ENCODE data around the gene SPOCK2. TPM values are rescaled to one million over a fixed set of nuclear protein-coding genes. Genes with fewer than 3 reads are reported as not detected.

The SPOCK2 gene
- total RNA-seq, 1 donor from 2014 or later, result 0.78 TPM

DNA sequence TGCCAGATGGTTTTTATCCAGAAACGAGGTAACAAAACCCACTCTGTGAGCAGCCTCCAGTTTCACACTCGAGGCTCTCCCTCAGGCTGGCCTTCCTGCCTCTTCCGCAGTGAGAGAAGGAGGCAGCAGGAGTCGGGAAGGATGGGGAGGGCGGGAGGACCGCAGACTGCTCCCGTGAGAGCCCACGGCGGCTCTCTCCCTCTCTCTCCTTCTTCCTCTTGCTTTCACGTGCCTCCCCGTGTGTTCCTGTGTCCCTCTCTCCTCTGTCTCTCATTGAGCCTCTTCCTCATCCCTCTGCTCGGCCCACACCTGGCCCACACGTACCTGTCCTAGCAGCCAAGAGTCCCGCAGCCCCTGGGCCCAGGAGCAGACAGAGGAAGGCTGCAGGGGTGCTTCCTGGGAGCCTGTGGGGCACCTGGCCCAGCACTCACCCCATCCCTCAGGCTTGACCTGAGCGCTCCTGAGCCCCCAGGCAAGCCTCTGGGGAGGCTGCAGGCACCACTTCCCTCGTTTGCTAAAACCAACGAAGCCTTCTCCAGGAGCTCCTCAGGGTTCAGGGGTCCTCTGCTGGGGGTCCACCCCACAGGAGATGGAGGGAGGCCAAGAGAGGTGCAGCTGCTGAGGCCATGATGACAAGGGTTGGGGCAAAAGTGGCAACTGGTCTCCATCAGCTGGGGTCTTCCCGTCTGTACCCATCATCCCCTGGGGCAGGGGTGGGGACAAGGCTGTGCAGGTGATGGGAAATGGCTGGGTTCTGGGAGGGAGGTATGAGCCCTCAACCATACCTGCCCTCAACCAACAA is 13.6 kb downstream of the SPOCK2 start:
- DNase-seq (ENCODE audit: low read depth), result no peak

GRCh38 chr10:72073708-72074573 is 14.4 kb downstream of the SPOCK2 start:
- no peak for DNase-seq (ENCODE audit: low read depth)

GRCh38 chr10:72072639-72073038 is 15.7 kb downstream of the SPOCK2 start:
- DNase-seq (ENCODE audit: low read depth), result no peak

GRCh38 chr10:72072046-72072445 is 16.3 kb downstream of the SPOCK2 start:
- no peak for DNase-seq (ENCODE audit: low read depth)

DNA sequence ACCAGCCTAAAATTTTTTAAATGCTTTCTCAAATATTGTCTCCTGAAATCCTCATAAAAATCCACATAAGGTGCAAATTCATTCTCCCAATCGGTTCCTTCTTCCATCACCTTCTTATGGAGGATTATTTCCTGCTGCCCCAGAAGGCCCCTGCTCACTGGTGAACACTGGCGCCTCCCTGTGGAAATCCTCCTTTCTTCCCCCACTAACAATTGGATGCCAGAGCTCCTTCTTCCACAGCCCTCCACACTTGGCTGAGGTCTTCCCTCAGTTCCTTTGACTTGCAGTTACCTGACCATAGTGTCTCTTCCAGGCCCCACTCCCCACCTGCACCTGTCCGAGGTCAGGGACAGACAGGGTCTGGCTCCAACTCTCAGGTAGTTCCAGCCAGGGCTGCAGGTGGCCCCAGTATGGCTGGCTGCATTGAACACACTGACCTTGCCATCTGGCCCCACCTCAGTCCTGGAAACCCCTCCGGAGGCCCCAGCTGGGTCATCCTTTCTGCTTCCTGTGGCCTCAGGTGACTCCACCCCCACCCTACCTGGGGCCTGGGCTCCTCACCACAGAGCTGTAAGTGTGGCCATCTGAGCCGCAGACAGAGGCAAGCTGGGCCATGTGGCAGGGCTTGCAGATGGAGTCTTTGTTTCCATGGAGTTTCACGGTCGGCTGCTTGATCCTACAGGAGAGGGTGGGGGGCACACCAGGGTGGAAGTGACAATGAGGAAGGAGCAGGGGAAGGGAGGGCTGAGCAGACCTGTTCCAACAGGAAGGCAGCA is 18.4 kb downstream of the SPOCK2 start:
- DNase-seq (ENCODE audit: low read depth), result peak; percentile 10

- DNase-seq (ENCODE audit: low read depth), result peak; percentile 68
These were observed 19.4 kb downstream of the SPOCK2 start for GRCh38 chr10:72068901-72069446.

- DNase-seq (ENCODE audit: low read depth), result no peak
These were observed 20.1 kb downstream of the SPOCK2 start for GRCh38 chr10:72068126-72068765.

GRCh38 chr10:72067463-72068125 is 20.8 kb downstream of the SPOCK2 start:
- DNase-seq (ENCODE audit: low read depth), result no peak

GRCh38 chr10:72066318-72067284 is 21.8 kb downstream of the SPOCK2 start:
- DNase-seq (ENCODE audit: low read depth), result no peak

GRCh38 chr10:72065439-72066025 is 22.8 kb downstream of the SPOCK2 start:
- no peak for DNase-seq (ENCODE audit: low read depth)

- no peak for DNase-seq (ENCODE audit: low read depth)
These were observed 24.5 kb downstream of the SPOCK2 start for GRCh38 chr10:72063703-72064391.

GRCh38 chr10:72062832-72063702 is 25.3 kb downstream of the SPOCK2 start:
- DNase-seq (ENCODE audit: low read depth), result no peak

DNA sequence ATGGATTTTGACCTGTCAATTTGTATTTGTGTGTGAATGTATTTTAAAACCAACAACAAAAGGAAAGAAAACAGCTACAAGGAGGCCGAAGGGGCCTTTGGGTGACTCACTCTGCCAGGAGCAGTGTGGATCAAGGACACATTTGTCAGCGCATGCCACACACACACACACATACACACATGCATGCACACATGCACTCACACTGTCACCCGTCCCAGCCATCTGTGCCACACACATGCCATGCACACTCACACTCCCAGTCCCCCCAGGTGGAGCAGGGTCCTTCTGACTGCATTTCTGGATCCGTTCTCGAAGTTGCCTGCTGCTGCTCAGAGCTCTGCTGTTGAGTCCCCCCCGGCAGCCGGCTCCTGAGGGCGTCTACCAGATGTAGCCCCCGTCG is 26.0 kb downstream of the SPOCK2 start:
- peak; percentile 11 for DNase-seq (ENCODE audit: low read depth)

GRCh38 chr10:72061930-72062329 is 26.4 kb downstream of the SPOCK2 start:
- no peak for DNase-seq (ENCODE audit: low read depth)

DNA sequence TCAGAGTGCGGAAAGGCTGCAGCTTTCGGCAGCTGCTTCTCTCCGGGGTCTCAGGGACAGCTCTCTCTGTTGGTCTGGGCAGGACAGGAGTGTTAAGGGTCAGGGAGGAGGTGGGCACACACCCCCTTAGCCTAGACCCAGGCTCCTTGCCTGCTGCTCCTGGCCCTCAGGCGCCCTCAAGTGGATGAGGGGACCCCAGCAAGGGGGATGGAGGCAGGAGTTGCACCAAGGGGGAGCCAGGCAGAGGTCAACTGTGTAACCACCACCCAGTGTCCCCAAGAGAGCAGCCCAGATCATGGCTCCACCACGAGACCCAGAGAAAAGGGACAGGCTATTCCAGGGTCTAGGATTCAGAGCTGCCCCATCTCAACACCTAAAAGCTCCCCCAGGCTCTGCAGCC is 26.9 kb downstream of the SPOCK2 start:
- no peak for DNase-seq (ENCODE audit: low read depth)

DNA sequence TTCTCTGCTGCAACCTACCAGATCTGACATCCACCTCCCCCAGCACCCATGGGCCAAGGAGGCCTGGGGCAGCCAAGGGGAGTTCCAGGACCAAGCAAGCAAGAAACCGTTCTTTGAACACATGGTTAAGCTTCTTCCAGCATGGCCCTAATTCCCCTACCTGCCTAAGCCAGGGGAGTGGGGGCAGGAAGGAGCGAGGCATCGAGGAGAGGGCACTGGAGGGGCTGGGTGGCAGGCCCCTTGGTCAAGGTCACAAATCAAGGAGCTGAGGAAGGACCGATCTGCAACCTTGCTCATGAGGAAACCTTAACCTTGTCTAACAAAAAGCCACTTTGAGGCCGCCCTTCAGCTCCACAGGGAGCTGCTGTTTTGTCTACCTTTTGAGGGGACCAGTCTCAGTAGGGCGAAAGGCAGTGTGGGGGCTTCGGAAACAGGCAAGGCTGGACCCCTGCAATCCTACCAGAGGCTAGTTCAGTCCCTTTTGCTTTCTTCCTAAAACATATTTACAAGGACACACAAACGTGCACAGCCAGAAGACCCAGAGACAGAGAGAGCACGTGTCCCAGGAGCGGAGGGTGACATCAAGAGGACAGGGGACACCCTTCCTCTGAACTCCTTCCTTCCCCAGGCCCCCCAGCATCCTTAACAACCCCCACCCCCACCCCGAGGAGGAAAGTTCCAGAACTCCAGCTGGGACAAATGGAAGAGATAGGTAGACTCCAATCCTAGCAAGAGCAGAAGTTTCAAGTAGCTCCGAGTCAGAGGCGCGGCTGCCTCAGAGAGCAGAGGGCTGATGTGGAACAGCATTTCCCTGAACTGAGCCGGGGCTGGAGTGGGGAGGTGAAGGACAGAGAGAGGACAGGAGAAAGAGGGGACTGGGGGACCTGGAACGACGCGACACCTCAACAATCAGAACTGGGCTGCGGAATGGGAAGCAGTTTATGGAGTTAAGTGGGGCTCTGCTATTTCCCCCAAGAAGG is 28.2 kb downstream of the SPOCK2 start:
- DNase-seq (ENCODE audit: low read depth), result no peak
